ENCODE data around the gene KYNU. TPM values are rescaled to one million over a fixed set of nuclear protein-coding genes. Genes with fewer than 3 reads are reported as not detected.
"Not testable (repeated sequence)": the region's sequence is repeated elsewhere in the genome, so short reads cannot be mapped to it uniquely, and the experiment has no call there.

The KYNU gene
- total and polyA plus RNA-seq, 7 experiments from 2014 or later: 0.13 to 23.4 (median 1.4) TPM; not detected in 2

- no peaks in the 10 kb centered on the region for H3K4me1 ChIP-seq (ENCODE audit: control insufficient read depth in 2 of 2, insufficient read depth in 2 of 2, low read length in 2 of 2)
- DNase-seq (no peak), ATAC-seq (no peak)
- H3K36me3 Mint-ChIP-seq: peaks cover 0 to 5% (median 2%) of the 10 kb centered on the region in 5 donors
- ChIA-PET POLR2A (interaction anchor here (1.3 kb wide), 1 partner anchor 16 kb away, joined by 3 read pairs; no protein-coding TSS in a partner anchor), CTCF (interaction anchor here (0.6 to 0.7 kb wide), 2 partner anchors 191 to 208 kb away, joined by 3 read pairs; no protein-coding TSS in a partner anchor)
- H3K27me3 Mint-ChIP-seq: peaks cover 0 to 9% (median 0%) of the 10 kb centered on the region in 5 donors
- H3K4me3 Mint-ChIP-seq: no peak overlapping the region
- H3K9me3 ChIP-seq (ENCODE audit: control insufficient read depth in 2 of 3, low read length in 3 of 3): peaks cover 0 to 6% (median 0%) of the 10 kb centered on the region in 3 experiments
- no peaks in the 10 kb centered on the region for H3K36me3 ChIP-seq (ENCODE audit: control insufficient read depth in 2 of 3, insufficient read depth in 3 of 3, low read length in 3 of 3)
- H3K27ac Mint-ChIP-seq: no peak overlapping the region
- peaks cover 0 to 18% (median 1%) of the 10 kb centered on the region in 11 donors for H3K9me3 Mint-ChIP-seq
- H3K4me3 ChIP-seq (ENCODE audit: low read length): no peak overlapping the region
- intact Hi-C loops (cut with micrococcal nuclease): no loop called here
- H3K4me1 Mint-ChIP-seq: no peaks in the 10 kb centered on the region
- no peak overlapping the region for H3K27ac ChIP-seq (ENCODE audit: low read depth, low read length)
- no peaks in the 10 kb centered on the region for H3K27me3 ChIP-seq (ENCODE audit: control insufficient read depth in 2 of 2, insufficient read depth in 2 of 2, low read length in 2 of 2)
Observed at GRCh38 chr2:143071185-143071876, 193.9 kb downstream of the KYNU start.

- H3K9me3 ChIP-seq (ENCODE audit: control insufficient read depth in 2 of 3, low read length in 3 of 3); H3K27ac ChIP-seq (ENCODE audit: low read depth, low read length); H3K4me1 ChIP-seq (ENCODE audit: control insufficient read depth in 2 of 2, insufficient read depth in 2 of 2, low read length in 2 of 2); H3K27me3 Mint-ChIP-seq; H3K4me3 Mint-ChIP-seq; H3K4me1 Mint-ChIP-seq; H3K27ac Mint-ChIP-seq; intact Hi-C loops (cut with micrococcal nuclease); DNase-seq; H3K27me3 ChIP-seq (ENCODE audit: control insufficient read depth in 2 of 2, insufficient read depth in 2 of 2, low read length in 2 of 2); H3K36me3 ChIP-seq (ENCODE audit: control insufficient read depth in 2 of 3, insufficient read depth in 3 of 3, low read length in 3 of 3); H3K4me3 ChIP-seq (ENCODE audit: low read length); ATAC-seq; H3K36me3 Mint-ChIP-seq; POLR2A ChIA-PET; CTCF ChIA-PET: not testable (repeated sequence)
- H3K9me3 Mint-ChIP-seq: peaks cover 0 to 11% (median 1%) of the 10 kb centered on the region in 11 donors
Observed at GRCh38 chr2:143074913-143075312, 197.4 kb downstream of the KYNU start.

- Mint-ChIP-seq H3K4me3 (no peak overlapping the region), H3K27me3 (peaks cover 0 to 4% (median 0%) of the 10 kb centered on the region in 5 donors), H3K36me3 (peaks cover 0 to 5% (median 2%) of the 10 kb centered on the region in 5 donors), H3K27ac (no peak overlapping the region), H3K4me1 (no peaks in the 10 kb centered on the region), H3K9me3 (peaks cover 0 to 11% (median 1%) of the 10 kb centered on the region in 11 donors)
- Histone ChIP-seq H3K27ac (ENCODE audit: low read depth, low read length) (no peak overlapping the region), H3K27me3 (ENCODE audit: control insufficient read depth in 2 of 2, insufficient read depth in 2 of 2, low read length in 2 of 2) (no peaks in the 10 kb centered on the region), H3K4me3 (ENCODE audit: low read length) (no peak overlapping the region), H3K4me1 (ENCODE audit: control insufficient read depth in 2 of 2, insufficient read depth in 2 of 2, low read length in 2 of 2) (no peaks in the 10 kb centered on the region), H3K36me3 (ENCODE audit: control insufficient read depth in 2 of 3, insufficient read depth in 3 of 3, low read length in 3 of 3) (no peaks in the 10 kb centered on the region), H3K9me3 (ENCODE audit: control insufficient read depth in 2 of 3, low read length in 3 of 3) (peaks cover 0 to 6% (median 0%) of the 10 kb centered on the region in 3 experiments)
- CTCF ChIA-PET: no interaction called here
- intact Hi-C loops (cut with micrococcal nuclease): no loop called here
- DNase-seq (no peak), ATAC-seq (no peak)
- POLR2A ChIA-PET: no interaction called here
Observed at GRCh38 chr2:143075711-143076110, 198.2 kb downstream of the KYNU start.

- ChIA-PET POLR2A (no interaction called here), CTCF (interaction anchor here (0.7 to 1.2 kb wide), 4 partner anchors 44 to 209 kb away, joined by 3 to 5 read pairs (median 4); no protein-coding TSS in a partner anchor)
- intact Hi-C loops (cut with micrococcal nuclease): loop anchor here in 1 of 2 donors (1.0 kb wide), 2 partner anchors 144 to 181 kb away; no protein-coding TSS in a partner anchor
- H3K4me3 ChIP-seq (ENCODE audit: low read length): no peak overlapping the region
- Mint-ChIP-seq H3K36me3 (peaks cover 0 to 5% (median 2%) of the 10 kb centered on the region in 5 donors), H3K27me3 (no peaks in the 10 kb centered on the region), H3K4me3 (no peak overlapping the region), H3K4me1 (no peaks in the 10 kb centered on the region), H3K27ac (no peak overlapping the region), H3K9me3 (peaks cover 0 to 11% (median 2%) of the 10 kb centered on the region in 11 donors)
- H3K27ac ChIP-seq (ENCODE audit: low read depth, low read length): no peak overlapping the region
- ATAC-seq (no peak), DNase-seq (peak in 1 of 9 donors; percentile 9)
- no peaks in the 10 kb centered on the region for H3K4me1 ChIP-seq (ENCODE audit: control insufficient read depth in 2 of 2, insufficient read depth in 2 of 2, low read length in 2 of 2)
- peaks cover 0 to 6% (median 0%) of the 10 kb centered on the region in 3 experiments for H3K9me3 ChIP-seq (ENCODE audit: control insufficient read depth in 2 of 3, low read length in 3 of 3)
- no peaks in the 10 kb centered on the region for H3K36me3 ChIP-seq (ENCODE audit: control insufficient read depth in 2 of 3, insufficient read depth in 3 of 3, low read length in 3 of 3)
- no peaks in the 10 kb centered on the region for H3K27me3 ChIP-seq (ENCODE audit: control insufficient read depth in 2 of 2, insufficient read depth in 2 of 2, low read length in 2 of 2)
Observed at GRCh38 chr2:143078104-143078503, 200.6 kb downstream of the KYNU start.

- Histone ChIP-seq H3K4me3 (ENCODE audit: low read length) (no peak overlapping the region), H3K36me3 (ENCODE audit: control insufficient read depth in 2 of 3, insufficient read depth in 3 of 3, low read length in 3 of 3) (no peaks in the 10 kb centered on the region), H3K4me1 (ENCODE audit: control insufficient read depth in 2 of 2, insufficient read depth in 2 of 2, low read length in 2 of 2) (peaks cover 0 to 10% of the 10 kb centered on the region in 2 donors), H3K9me3 (ENCODE audit: control insufficient read depth in 2 of 3, low read length in 3 of 3) (no peaks in the 10 kb centered on the region), H3K27ac (ENCODE audit: low read depth, low read length) (no peak overlapping the region), H3K27me3 (ENCODE audit: control insufficient read depth in 2 of 2, insufficient read depth in 2 of 2, low read length in 2 of 2) (no peaks in the 10 kb centered on the region)
- Mint-ChIP-seq H3K4me1 (peaks cover 0 to 26% (median 5%) of the 10 kb centered on the region in 7 donors), H3K9me3 (peaks cover 0 to 3% (median 0%) of the 10 kb centered on the region in 11 donors), H3K27ac (no peak overlapping the region), H3K27me3 (no peaks in the 10 kb centered on the region), H3K4me3 (no peak overlapping the region), H3K36me3 (no peaks in the 10 kb centered on the region)
- DNase-seq (no peak), ATAC-seq (no peak)
- ChIA-PET POLR2A (no interaction called here), CTCF (no interaction called here)
- intact Hi-C loops (cut with micrococcal nuclease): no loop called here
Observed at GRCh38 chr2:143081616-143082015, 204.2 kb downstream of the KYNU start.

- no peaks in the 10 kb centered on the region for H3K27me3 ChIP-seq (ENCODE audit: control insufficient read depth in 2 of 2, insufficient read depth in 2 of 2, low read length in 2 of 2)
- no peaks in the 10 kb centered on the region for H3K36me3 ChIP-seq (ENCODE audit: control insufficient read depth in 2 of 3, insufficient read depth in 3 of 3, low read length in 3 of 3)
- ChIA-PET POLR2A (no interaction called here), CTCF (interaction anchor here (0.6 kb wide), 2 partner anchors 137 to 1577 kb away, joined by 3 read pairs; no protein-coding TSS in a partner anchor)
- DNase-seq (no peak), ATAC-seq (peak; percentile 67)
- peak overlapping the region in 2 of 10 donors; percentile 23 to 38 for H3K4me3 Mint-ChIP-seq
- no peak overlapping the region for H3K27ac Mint-ChIP-seq
- no peaks in the 10 kb centered on the region for H3K36me3 Mint-ChIP-seq
- H3K9me3 Mint-ChIP-seq: peaks cover 0 to 3% (median 0%) of the 10 kb centered on the region in 11 donors
- H3K4me1 Mint-ChIP-seq: peaks cover 0 to 26% (median 5%) of the 10 kb centered on the region in 7 donors
- H3K27me3 Mint-ChIP-seq: no peaks in the 10 kb centered on the region
- H3K27ac ChIP-seq (ENCODE audit: low read depth, low read length): no peak overlapping the region
- intact Hi-C loops (cut with micrococcal nuclease): no loop called here
- no peaks in the 10 kb centered on the region for H3K9me3 ChIP-seq (ENCODE audit: control insufficient read depth in 2 of 3, low read length in 3 of 3)
- peaks cover 0 to 10% of the 10 kb centered on the region in 2 donors for H3K4me1 ChIP-seq (ENCODE audit: control insufficient read depth in 2 of 2, insufficient read depth in 2 of 2, low read length in 2 of 2)
- no peak overlapping the region for H3K4me3 ChIP-seq (ENCODE audit: low read length)
Observed at GRCh38 chr2:143083636-143084035, 206.2 kb downstream of the KYNU start.
